ENCODE measurements around the gene CCDC6.

DNA sequence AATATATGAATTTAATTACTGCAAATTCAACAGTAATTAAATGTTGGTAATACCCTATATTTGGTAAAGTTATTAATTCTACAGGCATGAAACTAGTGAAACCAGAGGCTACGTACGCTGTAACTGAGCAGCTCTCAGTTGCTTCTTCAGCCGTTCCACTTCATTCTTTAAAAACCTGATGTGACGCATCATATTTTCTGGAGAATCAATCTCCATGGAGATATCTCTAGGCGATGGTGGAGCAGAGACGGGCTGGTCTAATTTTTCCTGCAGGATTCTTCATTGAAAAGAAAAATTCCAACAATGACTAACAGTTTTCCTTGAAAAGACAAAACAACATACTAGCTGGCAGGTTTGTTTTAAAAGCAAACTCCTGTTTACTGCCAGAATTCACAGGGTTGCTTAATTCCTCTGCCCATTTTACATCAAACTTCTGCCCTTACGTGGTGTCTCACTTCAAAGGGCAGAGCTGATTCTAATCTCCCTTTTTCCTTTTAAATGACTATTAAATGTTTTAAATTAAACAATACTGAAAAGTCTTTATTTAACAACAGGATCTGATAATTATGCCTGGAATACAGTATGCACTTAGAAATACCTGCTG is 93.7 kb downstream of the CCDC6 start:
- TF ChIP-seq POLR2A (IDR thresholded peaks at IDR 0.05; ENCODE audit: borderline replicate concordance, extremely low read depth, insufficient read depth, insufficient read length) (no peak), EZH2 (IDR thresholded peaks at IDR 0.05) (no peak), ELF1 (IDR thresholded peaks at IDR 0.05; ENCODE audit: borderline replicate concordance, low read depth) (no peak), POLR2AphosphoS5 (IDR thresholded peaks at IDR 0.05; ENCODE audit: low read depth, low read length) (no peak), SIN3A (IDR thresholded peaks at IDR 0.05; ENCODE audit: low read depth) (no peak), EZH2phosphoT487 (IDR thresholded peaks at IDR 0.05; ENCODE audit: borderline replicate concordance) (no peak), SP1 (IDR thresholded peaks at IDR 0.05; ENCODE audit: low read depth) (no peak), YY1 (IDR thresholded peaks at IDR 0.05; ENCODE audit: extremely low read depth, insufficient replicate concordance, low read depth, low read length) (no peak), FOSL1 (IDR thresholded peaks at IDR 0.05; ENCODE audit: low read depth) (no peak), ZNF274 (IDR thresholded peaks at IDR 0.05; ENCODE audit: low read depth, low read length) (no peak), JUND (IDR thresholded peaks at IDR 0.05) (no peak), RAD21 (IDR thresholded peaks at IDR 0.05; ENCODE audit: low read depth) (no peak)
- TF ChIP-seq, protein P1, sequence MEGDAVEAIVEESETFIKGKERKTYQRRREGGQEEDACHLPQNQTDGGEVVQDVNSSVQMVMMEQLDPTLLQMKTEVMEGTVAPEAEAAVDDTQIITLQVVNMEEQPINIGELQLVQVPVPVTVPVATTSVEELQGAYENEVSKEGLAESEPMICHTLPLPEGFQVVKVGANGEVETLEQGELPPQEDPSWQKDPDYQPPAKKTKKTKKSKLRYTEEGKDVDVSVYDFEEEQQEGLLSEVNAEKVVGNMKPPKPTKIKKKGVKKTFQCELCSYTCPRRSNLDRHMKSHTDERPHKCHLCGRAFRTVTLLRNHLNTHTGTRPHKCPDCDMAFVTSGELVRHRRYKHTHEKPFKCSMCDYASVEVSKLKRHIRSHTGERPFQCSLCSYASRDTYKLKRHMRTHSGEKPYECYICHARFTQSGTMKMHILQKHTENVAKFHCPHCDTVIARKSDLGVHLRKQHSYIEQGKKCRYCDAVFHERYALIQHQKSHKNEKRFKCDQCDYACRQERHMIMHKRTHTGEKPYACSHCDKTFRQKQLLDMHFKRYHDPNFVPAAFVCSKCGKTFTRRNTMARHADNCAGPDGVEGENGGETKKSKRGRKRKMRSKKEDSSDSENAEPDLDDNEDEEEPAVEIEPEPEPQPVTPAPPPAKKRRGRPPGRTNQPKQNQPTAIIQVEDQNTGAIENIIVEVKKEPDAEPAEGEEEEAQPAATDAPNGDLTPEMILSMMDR (IDR thresholded peaks at IDR 0.05 in 2 of 3, conservative IDR thresholded peaks at IDR 0.05 in 1 of 3; ENCODE audit: borderline replicate concordance in 1 of 3, insufficient read depth in 1 of 3, low read depth in 2 of 3, low read length in 2 of 3), result no peak
- TF ChIP-seq, protein P2, sequence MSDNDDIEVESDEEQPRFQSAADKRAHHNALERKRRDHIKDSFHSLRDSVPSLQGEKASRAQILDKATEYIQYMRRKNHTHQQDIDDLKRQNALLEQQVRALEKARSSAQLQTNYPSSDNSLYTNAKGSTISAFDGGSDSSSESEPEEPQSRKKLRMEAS (IDR thresholded peaks at IDR 0.05), result no peak
